ENCODE results near the gene NLK.
"Not testable (repeated sequence)": the region's sequence is repeated elsewhere in the genome, so short reads cannot be mapped to it uniquely, and the experiment has no call there.

Gene NLK

GRCh38 chr17:28139822-28140221 lies 97.3 kb downstream of the NLK start:
- no peak overlapping the region for H3K4me3 ChIP-seq (ENCODE audit: low read depth in 1 of 2, low read length in 2 of 2)
- H3K9me3 ChIP-seq (ENCODE audit: low read length): no peaks in the 10 kb centered on the region
- H3K36me3 ChIP-seq (ENCODE audit: insufficient read depth, low read length): peaks cover 3% of the 10 kb centered on the region
- H3K27ac ChIP-seq (ENCODE audit: low read depth, low read length): no peak overlapping the region
- H3K9ac ChIP-seq (ENCODE audit: low read length): no peak overlapping the region
- H3K27me3 ChIP-seq (ENCODE audit: control insufficient read depth in 1 of 2, insufficient read depth in 2 of 2, low read length in 2 of 2): no peaks in the 10 kb centered on the region
- H3K4me1 ChIP-seq (ENCODE audit: insufficient read depth, low read length): no peaks in the 10 kb centered on the region

- Histone ChIP-seq H3K36me3 (ENCODE audit: insufficient read depth, low read length) (no peaks in the 10 kb centered on the region), H3K4me3 (ENCODE audit: low read depth in 1 of 2, low read length in 2 of 2) (no peak overlapping the region), H3K9me3 (ENCODE audit: low read length) (no peaks in the 10 kb centered on the region), H3K9ac (ENCODE audit: low read length) (no peak overlapping the region), H3K4me1 (ENCODE audit: insufficient read depth, low read length) (no peaks in the 10 kb centered on the region), H3K27me3 (ENCODE audit: control insufficient read depth in 1 of 2, insufficient read depth in 2 of 2, low read length in 2 of 2) (no peaks in the 10 kb centered on the region), H3K27ac (ENCODE audit: low read depth, low read length) (no peak overlapping the region)
Observed at GRCh38 chr17:28141313-28141712, 98.8 kb downstream of the NLK start.

- Histone ChIP-seq H3K9ac (ENCODE audit: low read length) (no peak overlapping the region), H3K27ac (ENCODE audit: low read depth, low read length) (no peak overlapping the region), H3K4me1 (ENCODE audit: insufficient read depth, low read length) (no peaks in the 10 kb centered on the region), H3K36me3 (ENCODE audit: insufficient read depth, low read length) (no peaks in the 10 kb centered on the region), H3K27me3 (ENCODE audit: control insufficient read depth in 1 of 2, insufficient read depth in 2 of 2, low read length in 2 of 2) (no peaks in the 10 kb centered on the region), H3K9me3 (ENCODE audit: low read length) (no peaks in the 10 kb centered on the region), H3K4me3 (ENCODE audit: low read depth in 1 of 2, low read length in 2 of 2) (no peak overlapping the region)
Observed at GRCh38 chr17:28141773-28142172, 99.3 kb downstream of the NLK start.

- no peak overlapping the region for H3K27ac ChIP-seq (ENCODE audit: low read depth, low read length)
- H3K27me3 ChIP-seq (ENCODE audit: control insufficient read depth in 1 of 2, insufficient read depth in 2 of 2, low read length in 2 of 2): no peaks in the 10 kb centered on the region
- no peak overlapping the region for H3K9ac ChIP-seq (ENCODE audit: low read length)
- no peak overlapping the region for H3K4me3 ChIP-seq (ENCODE audit: low read depth in 1 of 2, low read length in 2 of 2)
- H3K4me1 ChIP-seq (ENCODE audit: insufficient read depth, low read length): no peaks in the 10 kb centered on the region
- H3K9me3 ChIP-seq (ENCODE audit: low read length): no peaks in the 10 kb centered on the region
- H3K36me3 ChIP-seq (ENCODE audit: insufficient read depth, low read length): no peaks in the 10 kb centered on the region
Observed at GRCh38 chr17:28142305-28142704, 99.8 kb downstream of the NLK start.

GRCh38 chr17:28144019-28144418 lies 101.5 kb downstream of the NLK start:
- Histone ChIP-seq H3K4me1 (ENCODE audit: insufficient read depth, low read length) (no peaks in the 10 kb centered on the region), H3K9me3 (ENCODE audit: low read length) (no peaks in the 10 kb centered on the region), H3K36me3 (ENCODE audit: insufficient read depth, low read length) (no peaks in the 10 kb centered on the region), H3K27ac (ENCODE audit: low read depth, low read length) (no peak overlapping the region), H3K9ac (ENCODE audit: low read length) (no peak overlapping the region), H3K4me3 (ENCODE audit: low read depth in 1 of 2, low read length in 2 of 2) (no peak overlapping the region), H3K27me3 (ENCODE audit: control insufficient read depth in 1 of 2, insufficient read depth in 2 of 2, low read length in 2 of 2) (no peaks in the 10 kb centered on the region)

GRCh38 chr17:28145348-28145747 lies 102.9 kb downstream of the NLK start:
- H3K4me3 ChIP-seq (ENCODE audit: low read depth in 1 of 2, low read length in 2 of 2): no peak overlapping the region
- no peak overlapping the region for H3K27ac ChIP-seq (ENCODE audit: low read depth, low read length)
- H3K36me3 ChIP-seq (ENCODE audit: insufficient read depth, low read length): no peaks in the 10 kb centered on the region
- H3K27me3 ChIP-seq (ENCODE audit: control insufficient read depth in 1 of 2, insufficient read depth in 2 of 2, low read length in 2 of 2): no peaks in the 10 kb centered on the region
- no peaks in the 10 kb centered on the region for H3K9me3 ChIP-seq (ENCODE audit: low read length)
- H3K9ac ChIP-seq (ENCODE audit: low read length): no peak overlapping the region
- no peaks in the 10 kb centered on the region for H3K4me1 ChIP-seq (ENCODE audit: insufficient read depth, low read length)

GRCh38 chr17:28147017-28147416 lies 104.5 kb downstream of the NLK start:
- H3K27ac ChIP-seq (ENCODE audit: low read depth, low read length): no peak overlapping the region
- no peaks in the 10 kb centered on the region for H3K9me3 ChIP-seq (ENCODE audit: low read length)
- no peak overlapping the region for H3K4me3 ChIP-seq (ENCODE audit: low read depth in 1 of 2, low read length in 2 of 2)
- H3K4me1 ChIP-seq (ENCODE audit: insufficient read depth, low read length): no peaks in the 10 kb centered on the region
- no peaks in the 10 kb centered on the region for H3K36me3 ChIP-seq (ENCODE audit: insufficient read depth, low read length)
- H3K9ac ChIP-seq (ENCODE audit: low read length): no peak overlapping the region
- H3K27me3 ChIP-seq (ENCODE audit: control insufficient read depth in 1 of 2, insufficient read depth in 2 of 2, low read length in 2 of 2): no peaks in the 10 kb centered on the region

- H3K9me3 ChIP-seq (ENCODE audit: low read length): no peaks in the 10 kb centered on the region
- H3K27ac ChIP-seq (ENCODE audit: low read depth, low read length): no peak overlapping the region
- no peaks in the 10 kb centered on the region for H3K27me3 ChIP-seq (ENCODE audit: control insufficient read depth in 1 of 2, insufficient read depth in 2 of 2, low read length in 2 of 2)
- H3K36me3 ChIP-seq (ENCODE audit: insufficient read depth, low read length): no peaks in the 10 kb centered on the region
- no peak overlapping the region for H3K9ac ChIP-seq (ENCODE audit: low read length)
- no peak overlapping the region for H3K4me3 ChIP-seq (ENCODE audit: low read depth in 1 of 2, low read length in 2 of 2)
- no peaks in the 10 kb centered on the region for H3K4me1 ChIP-seq (ENCODE audit: insufficient read depth, low read length)
Observed at GRCh38 chr17:28151001-28151400, 108.5 kb downstream of the NLK start.

- no peak overlapping the region for H3K27ac ChIP-seq (ENCODE audit: low read depth, low read length)
Observed at GRCh38 chr17:28154214-28154613, 111.7 kb downstream of the NLK start.

GRCh38 chr17:28155405-28155804 lies 112.9 kb downstream of the NLK start:
- H3K4me1 ChIP-seq (ENCODE audit: insufficient read depth, low read length); H3K36me3 ChIP-seq (ENCODE audit: insufficient read depth, low read length); H3K9me3 ChIP-seq (ENCODE audit: low read length); H3K4me3 ChIP-seq (ENCODE audit: low read depth in 1 of 2, low read length in 2 of 2); H3K27me3 ChIP-seq (ENCODE audit: control insufficient read depth in 1 of 2, insufficient read depth in 2 of 2, low read length in 2 of 2); H3K27ac ChIP-seq (ENCODE audit: low read depth, low read length); H3K9ac ChIP-seq (ENCODE audit: low read length): not testable (repeated sequence)

More at GRCh38 chr17:28154214-28154613, 111.7 kb downstream of the NLK start:
- Histone ChIP-seq H3K9ac (ENCODE audit: low read length) (no peak overlapping the region), H3K36me3 (ENCODE audit: insufficient read depth, low read length) (no peaks in the 10 kb centered on the region), H3K4me1 (ENCODE audit: insufficient read depth, low read length) (no peaks in the 10 kb centered on the region), H3K27me3 (ENCODE audit: control insufficient read depth in 1 of 2, insufficient read depth in 2 of 2, low read length in 2 of 2) (no peaks in the 10 kb centered on the region), H3K9me3 (ENCODE audit: low read length) (no peaks in the 10 kb centered on the region), H3K4me3 (ENCODE audit: low read depth in 1 of 2, low read length in 2 of 2) (no peak overlapping the region)

GRCh38 chr17:28159004-28159403 lies 116.5 kb downstream of the NLK start:
- H3K27me3 ChIP-seq (ENCODE audit: control insufficient read depth in 1 of 2, insufficient read depth in 2 of 2, low read length in 2 of 2): no peaks in the 10 kb centered on the region
- H3K4me3 ChIP-seq (ENCODE audit: low read depth in 1 of 2, low read length in 2 of 2): no peak overlapping the region
- H3K9ac ChIP-seq (ENCODE audit: low read length): no peak overlapping the region
- no peaks in the 10 kb centered on the region for H3K4me1 ChIP-seq (ENCODE audit: insufficient read depth, low read length)
- H3K36me3 ChIP-seq (ENCODE audit: insufficient read depth, low read length): no peaks in the 10 kb centered on the region
- no peaks in the 10 kb centered on the region for H3K9me3 ChIP-seq (ENCODE audit: low read length)
- H3K27ac ChIP-seq (ENCODE audit: low read depth, low read length): no peak overlapping the region

- no peaks in the 10 kb centered on the region for H3K4me1 ChIP-seq (ENCODE audit: insufficient read depth, low read length)
- no peaks in the 10 kb centered on the region for H3K36me3 ChIP-seq (ENCODE audit: insufficient read depth, low read length)
Observed at GRCh38 chr17:28159924-28160323, 117.4 kb downstream of the NLK start.

More at GRCh38 chr17:28159924-28160323, 117.4 kb downstream of the NLK start:
- Histone ChIP-seq H3K27ac (ENCODE audit: low read depth, low read length) (no peak overlapping the region), H3K9ac (ENCODE audit: low read length) (no peak overlapping the region), H3K9me3 (ENCODE audit: low read length) (no peaks in the 10 kb centered on the region), H3K27me3 (ENCODE audit: control insufficient read depth in 1 of 2, insufficient read depth in 2 of 2, low read length in 2 of 2) (no peaks in the 10 kb centered on the region), H3K4me3 (ENCODE audit: low read depth in 1 of 2, low read length in 2 of 2) (no peak overlapping the region)
